ENCODE data around the gene MEGF11.
"Not testable (repeated sequence)": the region's sequence is repeated elsewhere in the genome, so short reads cannot be mapped to it uniquely, and the experiment has no call there.

The MEGF11 gene

GRCh38 chr15:65991721-65992483 is 261.6 kb downstream of the MEGF11 start:
- no peak for DNase-seq

DNA sequence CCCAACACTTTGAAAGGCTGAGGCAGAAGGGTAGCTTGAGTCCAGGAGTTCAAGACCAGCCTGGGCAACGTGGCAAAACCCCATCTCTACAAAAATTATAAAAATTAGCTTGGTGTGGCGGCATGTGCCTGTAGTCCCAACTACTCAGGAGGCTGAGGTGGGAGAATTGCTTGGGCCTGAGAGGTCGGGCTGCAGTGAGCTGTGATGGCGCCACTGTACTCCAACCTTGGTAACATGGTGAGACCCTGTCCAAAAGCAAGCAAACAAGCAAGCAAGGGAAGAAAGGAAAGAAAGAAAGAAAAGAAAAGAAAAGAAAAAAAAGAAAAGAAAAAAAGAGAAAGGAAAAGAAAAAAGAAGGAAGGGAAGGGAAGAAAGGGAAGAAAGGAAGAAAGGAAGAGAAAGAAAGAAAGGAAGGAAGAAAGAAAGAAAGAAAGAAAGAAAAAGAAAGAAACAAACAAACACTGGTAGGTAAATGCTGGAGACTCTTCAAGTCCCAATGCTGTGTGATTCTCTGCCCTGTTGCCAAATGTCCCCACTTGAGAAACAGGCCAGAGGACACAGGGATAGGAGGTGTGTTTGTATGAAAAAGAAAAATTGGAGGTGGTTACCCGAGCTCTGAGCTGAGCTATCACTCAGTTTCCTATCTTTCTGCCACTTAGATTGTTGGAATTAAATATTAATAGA is 263.1 kb downstream of the MEGF11 start:
- no peak for DNase-seq

- DNase-seq: no peak
Measured at GRCh38 chr15:65987100-65987499, 266.4 kb downstream of the MEGF11 start.

- no peak for DNase-seq
Measured at GRCh38 chr15:65986416-65986815, 267.1 kb downstream of the MEGF11 start.

GRCh38 chr15:65985387-65985786 is 268.2 kb downstream of the MEGF11 start:
- peak; percentile 84 for DNase-seq

GRCh38 chr15:65982627-65983322 is 270.8 kb downstream of the MEGF11 start:
- DNase-seq: no peak

DNA sequence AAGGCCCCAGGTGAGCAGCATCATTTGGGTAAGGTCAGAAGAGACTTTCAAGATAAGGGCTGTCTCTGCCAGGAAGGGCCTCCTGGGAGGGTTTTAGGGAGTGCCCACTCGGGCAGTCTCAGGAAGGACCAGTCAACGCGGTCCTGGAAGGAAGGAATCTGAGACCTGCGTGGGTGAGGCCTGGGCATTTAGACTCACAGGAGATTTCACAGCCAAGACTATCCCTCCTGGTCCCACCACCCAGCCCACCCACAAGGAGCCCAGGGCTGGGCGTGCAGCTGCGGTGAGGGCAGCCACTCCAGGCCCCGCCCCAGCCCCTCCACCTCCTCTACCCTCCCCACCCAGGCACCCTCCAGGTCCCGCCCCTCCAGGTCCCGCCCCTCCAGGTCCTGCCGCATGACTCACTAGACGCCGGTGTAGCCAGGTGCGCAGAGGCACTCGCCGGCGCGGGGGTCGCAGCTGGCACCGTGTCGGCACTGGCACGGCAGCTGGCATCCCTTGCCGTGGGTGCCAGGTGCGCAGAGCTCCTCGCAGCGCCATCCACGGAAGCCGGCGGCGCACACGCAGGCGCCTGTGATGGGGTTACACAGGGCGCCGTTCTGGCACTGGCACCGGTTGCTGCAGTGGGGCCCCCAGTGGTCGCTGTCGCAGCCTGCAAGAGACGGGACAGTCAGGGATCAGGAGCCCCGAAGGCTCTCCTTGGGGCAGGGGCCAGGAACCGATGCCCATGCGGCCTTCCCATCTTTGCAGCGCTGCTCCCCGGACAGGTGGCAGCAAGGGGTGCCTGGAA is 271.5 kb downstream of the MEGF11 start:
- peak; percentile 72 for DNase-seq

GRCh38 chr15:65980824-65981456 is 272.6 kb downstream of the MEGF11 start:
- DNase-seq: peak; percentile 77

DNA sequence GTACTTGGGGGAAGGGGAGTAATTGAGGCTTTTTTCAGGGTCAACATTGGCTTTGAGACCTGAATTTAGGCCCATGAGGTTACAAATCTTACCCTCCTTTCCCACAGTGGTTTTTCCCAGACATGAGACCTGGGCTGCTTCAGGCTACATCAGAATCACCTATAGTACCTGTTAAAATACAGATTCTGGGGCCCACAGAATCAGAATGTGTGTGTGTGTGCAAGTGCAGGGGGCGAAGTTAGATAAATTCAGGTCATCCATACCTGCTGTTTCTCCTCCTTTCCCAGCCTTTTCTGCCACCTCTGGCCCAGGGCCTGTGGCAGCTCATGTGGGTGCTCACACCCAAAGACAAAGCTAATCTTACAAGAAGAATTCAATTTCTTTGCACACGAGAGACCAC is 273.7 kb downstream of the MEGF11 start:
- no peak for DNase-seq

- DNase-seq: no peak
Measured at GRCh38 chr15:65979316-65979715, 274.2 kb downstream of the MEGF11 start.

GRCh38 chr15:65978110-65978509 is 275.4 kb downstream of the MEGF11 start:
- DNase-seq: no peak

- not testable (repeated sequence) for DNase-seq
Measured at GRCh38 chr15:65976196-65976595, 277.4 kb downstream of the MEGF11 start.

DNA sequence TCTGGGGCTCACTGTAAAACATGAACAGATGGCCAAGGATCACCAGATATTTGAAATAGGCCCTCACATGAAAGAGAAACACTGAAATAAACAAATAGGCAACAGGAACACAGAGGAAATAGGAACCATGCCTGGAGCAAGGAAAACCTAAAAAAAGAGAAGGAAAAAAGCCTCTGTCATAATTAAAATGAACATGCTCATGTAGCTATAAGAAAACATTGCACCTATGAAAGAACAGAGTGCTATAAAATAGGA is 281.9 kb downstream of the MEGF11 start:
- DNase-seq: no peak

DNA sequence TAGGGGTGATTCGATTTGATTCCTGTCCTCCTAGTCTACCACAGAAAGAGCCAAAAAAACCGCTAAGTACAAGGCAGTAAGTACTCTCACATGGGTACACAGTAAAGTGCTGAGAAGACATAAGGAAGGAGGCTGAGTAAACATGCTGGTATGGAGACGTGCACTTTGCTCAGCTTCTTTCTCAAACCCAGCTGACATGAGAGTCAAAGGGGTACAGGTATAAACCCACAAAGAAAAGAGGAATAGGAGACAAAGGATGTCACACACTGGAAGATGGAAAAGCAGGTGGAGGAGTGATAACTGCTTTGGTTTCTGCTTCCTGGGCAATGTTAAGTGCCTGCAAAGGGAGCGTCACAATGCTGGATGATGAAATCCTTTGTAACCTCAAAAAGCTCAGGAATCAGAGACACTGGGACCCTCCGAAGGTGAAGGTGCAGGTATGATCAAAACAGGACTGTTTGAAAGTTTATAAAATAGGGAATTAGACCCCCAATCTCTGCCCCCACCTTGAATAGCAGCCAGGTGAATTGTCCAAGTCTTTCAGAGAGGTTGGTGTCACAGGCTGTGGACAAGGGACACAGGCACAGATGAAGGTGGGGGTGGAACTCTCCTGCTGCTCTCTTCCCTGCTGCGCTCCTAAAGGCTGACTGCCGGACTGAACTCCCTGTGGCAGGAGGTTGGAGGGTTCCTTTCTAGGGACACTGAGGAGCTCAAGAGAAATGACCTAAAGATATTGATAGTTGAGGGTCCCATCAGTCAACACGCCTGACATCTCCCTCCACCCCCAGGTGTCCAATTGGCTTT is 282.4 kb downstream of the MEGF11 start:
- DNase-seq: no peak

- DNase-seq: no peak
Measured at GRCh38 chr15:65969865-65970816, 283.4 kb downstream of the MEGF11 start.

DNA sequence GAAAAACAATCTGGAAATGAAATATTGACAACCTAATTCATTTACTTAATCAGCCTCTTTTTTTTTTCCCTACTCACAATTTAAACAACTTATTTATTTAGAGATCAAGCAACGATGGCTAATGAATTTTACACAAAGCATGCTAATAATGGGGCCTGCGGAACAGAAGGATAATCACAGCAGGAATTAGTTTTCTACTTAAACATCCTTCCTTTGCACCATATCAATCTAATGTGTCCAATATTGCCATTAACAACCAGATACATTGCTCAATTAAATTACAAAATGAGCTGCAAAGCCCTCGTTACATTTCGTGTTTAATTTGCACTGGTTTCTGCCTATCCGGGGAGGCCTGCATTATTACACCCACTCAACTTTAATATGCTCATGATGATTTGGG is 285.0 kb downstream of the MEGF11 start:
- DNase-seq: no peak

DNA sequence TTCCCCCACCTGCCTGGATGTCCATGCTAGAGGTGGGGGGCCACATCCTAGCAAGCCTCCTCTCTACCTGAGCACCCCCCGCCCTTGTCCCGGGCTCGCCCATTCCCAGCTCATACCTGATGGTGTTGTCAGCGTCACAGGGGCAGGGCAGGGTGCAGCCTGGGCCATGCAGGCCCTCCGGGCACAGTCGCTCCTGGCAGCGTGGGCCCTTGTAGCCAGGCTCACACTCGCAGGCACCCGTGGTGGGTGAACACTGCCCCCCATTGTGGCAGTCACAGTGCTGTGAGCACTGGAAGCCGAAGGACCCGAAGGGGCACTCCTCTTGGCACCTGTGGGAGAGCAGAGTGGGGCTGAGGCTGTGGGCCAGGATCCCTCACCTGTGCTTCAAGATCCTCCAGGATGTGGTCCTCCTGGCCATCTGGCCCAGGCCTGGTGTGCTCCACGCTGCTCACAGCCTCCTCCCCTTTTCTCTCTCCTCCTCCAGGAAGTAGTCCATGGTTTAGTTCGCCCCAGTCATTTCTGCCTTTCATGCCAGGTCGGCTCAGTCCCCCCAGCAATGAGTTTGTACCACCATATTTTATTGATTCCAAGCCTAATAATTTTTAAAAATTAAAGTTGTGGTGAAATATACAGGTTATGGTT is 288.6 kb downstream of the MEGF11 start:
- no peak for DNase-seq

GRCh38 chr15:65963911-65964482 is 289.6 kb downstream of the MEGF11 start:
- DNase-seq: no peak

- DNase-seq: no peak
Measured at GRCh38 chr15:65963358-65963757, 290.2 kb downstream of the MEGF11 start.

DNA sequence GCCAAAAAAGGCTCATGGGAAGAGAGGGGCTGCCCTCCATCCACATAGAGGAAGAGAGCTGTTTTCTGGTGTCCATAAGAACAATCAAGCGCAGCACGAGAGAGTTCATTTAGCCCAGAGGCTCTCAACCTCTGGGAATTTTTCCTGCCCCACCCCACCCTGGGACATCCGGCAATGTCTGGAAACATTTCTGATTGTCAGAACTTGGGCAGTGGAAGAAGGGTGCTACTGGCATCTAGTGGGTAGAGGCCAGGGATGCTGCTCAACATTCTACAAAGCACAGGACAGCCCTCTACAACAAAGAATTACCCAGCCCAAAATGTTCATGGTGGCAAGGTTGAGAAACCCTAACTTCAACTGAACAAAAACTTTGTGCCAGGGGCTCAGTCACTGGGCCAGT is 291.4 kb downstream of the MEGF11 start:
- DNase-seq: no peak
